ENCODE measurements around the gene TAC4. TPM values are rescaled to one million over a fixed set of nuclear protein-coding genes. Genes with fewer than 3 reads are reported as not detected.

TAC4 gene
- total and polyA plus RNA-seq, 2 donors (not counting 1 experiment from before 2014, with no cell fraction given), result not detected

DNA sequence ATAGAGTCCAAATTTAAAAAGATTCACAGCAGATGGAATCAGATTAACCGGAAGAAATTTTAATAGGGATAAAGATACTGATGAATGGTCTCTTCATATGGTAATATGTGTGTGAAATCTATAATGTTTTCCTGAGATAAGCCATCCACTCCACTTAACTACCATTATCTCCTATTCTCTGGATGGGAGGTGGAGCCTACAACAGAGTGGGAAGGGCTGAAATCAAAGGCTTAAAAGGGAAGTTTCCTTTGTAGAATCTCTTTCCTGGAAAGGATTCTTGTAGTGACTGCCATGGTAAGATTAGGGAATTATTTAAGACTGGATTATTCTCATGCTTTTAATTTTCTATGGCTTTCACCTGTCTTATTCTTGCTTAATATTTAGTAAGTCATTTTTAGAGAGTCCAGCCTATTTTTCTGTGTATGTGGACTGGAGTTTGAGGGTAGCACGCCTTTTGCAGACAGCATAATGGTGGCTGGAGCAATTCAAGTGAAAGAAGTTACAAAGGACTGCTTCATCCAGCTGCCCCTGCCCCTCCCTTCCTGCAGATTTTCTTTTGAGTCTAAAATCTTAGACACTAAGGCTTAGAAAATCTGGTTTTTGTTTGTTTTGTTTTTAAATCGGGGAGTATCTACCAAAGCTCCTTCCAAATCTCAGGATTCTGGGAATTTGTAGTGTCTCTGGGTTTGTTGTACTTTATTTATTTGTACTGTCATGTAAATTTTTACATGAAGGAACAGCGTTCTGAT, 32.9 kb downstream of the TAC4 start:
- Histone ChIP-seq H3K9me3 (ENCODE audit: control extremely low read depth in 1 of 3, control insufficient read depth in 2 of 3, insufficient read depth in 1 of 3, low read length in 2 of 3) (no peaks in the 10 kb centered on the region), H3K9ac (ENCODE audit: low read length) (no peak overlapping the region), H4K20me1 (ENCODE audit: control insufficient read depth, insufficient read depth, low read length, poor library complexity, severe bottlenecking) (peaks cover 39% of the 10 kb centered on the region), H3K27ac (ENCODE audit: low read length in 2 of 2) (no peak overlapping the region), H3K36me3 (replicated peaks in 1 of 2; ENCODE audit: control extremely low read depth in 1 of 2, control insufficient read depth in 1 of 2, extremely low read depth in 1 of 2, insufficient read depth in 2 of 2, low read length in 1 of 2) (peaks cover 24 to 84% of the 10 kb centered on the region in 2 experiments), H3K79me2 (ENCODE audit: control insufficient read depth, insufficient read depth, low read length) (peaks cover 11% of the 10 kb centered on the region), H3K4me1 (ENCODE audit: control insufficient read depth in 2 of 2, insufficient read depth in 2 of 2, low read length in 2 of 2) (no peaks in the 10 kb centered on the region), H2AFZ (ENCODE audit: insufficient read depth, low read depth, low read length, poor library complexity, severe bottlenecking) (no peak overlapping the region), H3K4me3 (ENCODE audit: control extremely low read depth in 1 of 5, extremely low read depth in 1 of 5, insufficient read depth in 1 of 5, low read depth in 2 of 5, low read length in 4 of 5) (no peak overlapping the region), H3K27me3 (replicated peaks in 1 of 4; ENCODE audit: control extremely low read depth in 1 of 4, control insufficient read depth in 3 of 4, insufficient read depth in 4 of 4, low read length in 3 of 4) (no peaks in the 10 kb centered on the region), H3K4me2 (replicated peaks; ENCODE audit: low read depth, low read length, poor library complexity, severe bottlenecking) (no peak overlapping the region)
- Mint-ChIP-seq H3K27ac (no peak overlapping the region), H3K4me3 (no peak overlapping the region), H3K27me3 (no peaks in the 10 kb centered on the region), H3K4me1 (no peaks in the 10 kb centered on the region), H3K9me3 (ENCODE audit: insufficient read depth) (no peaks in the 10 kb centered on the region)
- 100% methylated on average over 1 of the region's 4 CpGs for WGBS (ENCODE audit: insufficient coverage)
- no peak for ATAC-seq (ENCODE audit: low read depth)
- CTCF ChIA-PET, result interaction anchor here (0.6 kb wide), 1 partner anchor 16 kb away, joined by 5 read pairs; no protein-coding TSS in a partner anchor
- intact Hi-C loops (cut with micrococcal nuclease), result no loop called here
- no peak for DNase-seq
- TF ChIP-seq EZH2 (IDR thresholded peaks at IDR 0.05; ENCODE audit: borderline replicate concordance, insufficient read depth, low read depth, low read length, poor library complexity, severe bottlenecking), result no peak
- TF ChIP-seq, protein P1, sequence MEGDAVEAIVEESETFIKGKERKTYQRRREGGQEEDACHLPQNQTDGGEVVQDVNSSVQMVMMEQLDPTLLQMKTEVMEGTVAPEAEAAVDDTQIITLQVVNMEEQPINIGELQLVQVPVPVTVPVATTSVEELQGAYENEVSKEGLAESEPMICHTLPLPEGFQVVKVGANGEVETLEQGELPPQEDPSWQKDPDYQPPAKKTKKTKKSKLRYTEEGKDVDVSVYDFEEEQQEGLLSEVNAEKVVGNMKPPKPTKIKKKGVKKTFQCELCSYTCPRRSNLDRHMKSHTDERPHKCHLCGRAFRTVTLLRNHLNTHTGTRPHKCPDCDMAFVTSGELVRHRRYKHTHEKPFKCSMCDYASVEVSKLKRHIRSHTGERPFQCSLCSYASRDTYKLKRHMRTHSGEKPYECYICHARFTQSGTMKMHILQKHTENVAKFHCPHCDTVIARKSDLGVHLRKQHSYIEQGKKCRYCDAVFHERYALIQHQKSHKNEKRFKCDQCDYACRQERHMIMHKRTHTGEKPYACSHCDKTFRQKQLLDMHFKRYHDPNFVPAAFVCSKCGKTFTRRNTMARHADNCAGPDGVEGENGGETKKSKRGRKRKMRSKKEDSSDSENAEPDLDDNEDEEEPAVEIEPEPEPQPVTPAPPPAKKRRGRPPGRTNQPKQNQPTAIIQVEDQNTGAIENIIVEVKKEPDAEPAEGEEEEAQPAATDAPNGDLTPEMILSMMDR (IDR thresholded peaks at IDR 0.05), result no peak
- POLR2A ChIA-PET, result no interaction called here

DNA sequence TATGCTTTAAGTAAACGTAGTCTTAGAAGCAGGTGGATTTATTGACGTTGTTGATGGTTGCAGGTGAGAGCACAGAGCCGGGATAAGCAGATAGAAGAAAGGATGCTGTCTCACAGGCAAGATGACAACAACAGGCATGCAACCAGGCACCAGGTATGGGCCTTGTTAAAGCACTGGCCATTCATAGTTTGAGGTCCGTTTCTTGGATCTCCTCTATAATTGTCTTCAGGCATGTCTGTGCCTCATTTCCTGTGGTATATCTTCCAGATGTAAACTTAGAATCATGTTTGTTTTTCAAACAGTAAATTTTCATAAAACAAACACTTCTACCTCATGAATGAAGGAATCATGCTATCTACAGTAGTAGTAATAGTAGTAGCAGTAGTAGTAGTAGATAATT, 38.8 kb downstream of the TAC4 start:
- Histone ChIP-seq H3K4me1 (ENCODE audit: control insufficient read depth in 2 of 2, insufficient read depth in 2 of 2, low read length in 2 of 2) (no peaks in the 10 kb centered on the region), H3K27me3 (replicated peaks in 1 of 4; ENCODE audit: control extremely low read depth in 1 of 4, control insufficient read depth in 3 of 4, insufficient read depth in 4 of 4, low read length in 3 of 4) (no peaks in the 10 kb centered on the region), H4K20me1 (ENCODE audit: control insufficient read depth, insufficient read depth, low read length, poor library complexity, severe bottlenecking) (peaks cover 43% of the 10 kb centered on the region), H3K36me3 (replicated peaks in 1 of 2; ENCODE audit: control extremely low read depth in 1 of 2, control insufficient read depth in 1 of 2, extremely low read depth in 1 of 2, insufficient read depth in 2 of 2, low read length in 1 of 2) (peaks cover 16 to 79% of the 10 kb centered on the region in 2 experiments), H3K27ac (ENCODE audit: low read length in 2 of 2) (no peak overlapping the region), H2AFZ (ENCODE audit: insufficient read depth, low read depth, low read length, poor library complexity, severe bottlenecking) (no peak overlapping the region), H3K4me3 (ENCODE audit: control extremely low read depth in 1 of 5, extremely low read depth in 1 of 5, insufficient read depth in 1 of 5, low read depth in 2 of 5, low read length in 4 of 5) (no peak overlapping the region), H3K4me2 (replicated peaks; ENCODE audit: low read depth, low read length, poor library complexity, severe bottlenecking) (no peak overlapping the region), H3K9me3 (ENCODE audit: control extremely low read depth in 1 of 3, control insufficient read depth in 2 of 3, insufficient read depth in 1 of 3, low read length in 2 of 3) (no peaks in the 10 kb centered on the region), H3K79me2 (ENCODE audit: control insufficient read depth, insufficient read depth, low read length) (peaks cover 62% of the 10 kb centered on the region), H3K9ac (ENCODE audit: low read length) (no peak overlapping the region)
- Mint-ChIP-seq H3K4me1 (peaks cover 4% of the 10 kb centered on the region), H3K27me3 (no peaks in the 10 kb centered on the region), H3K27ac (no peak overlapping the region), H3K4me3 (no peak overlapping the region), H3K9me3 (ENCODE audit: insufficient read depth) (no peaks in the 10 kb centered on the region)
- intact Hi-C loops (cut with micrococcal nuclease), result no loop called here
- ATAC-seq (ENCODE audit: low read depth) (no peak), DNase-seq (no peak)
- POLR2A ChIA-PET, result no interaction called here
- no peak for TF ChIP-seq EZH2 (IDR thresholded peaks at IDR 0.05; ENCODE audit: borderline replicate concordance, insufficient read depth, low read depth, low read length, poor library complexity, severe bottlenecking)
- TF ChIP-seq, protein P1 (IDR thresholded peaks at IDR 0.05), result no peak
- CTCF ChIA-PET, result no interaction called here
- 95% methylated on average over 4 of the region's 4 CpGs for WGBS (ENCODE audit: insufficient coverage)

Data from B cell (primary cell).